AG09319 (cell line): ENCODE data around the gene KCNC1.

Source experiments
- DNase-seq: peaks from one replicate; pipeline ENCODE4 v3.0.0-alpha.2; 2010; ENCODE audit warnings: low read depth; ENCODE audit errors: extremely low read depth
- TF ChIP-seq, protein P1 (sequence below): IDR thresholded peaks from 2 replicates; pipeline ENCODE4 v1.5.1; 2011; ENCODE audit warnings: low read depth, mild to moderate bottlenecking, inconsistent platforms, low read length, moderate library complexity

Gene KCNC1

DNA sequence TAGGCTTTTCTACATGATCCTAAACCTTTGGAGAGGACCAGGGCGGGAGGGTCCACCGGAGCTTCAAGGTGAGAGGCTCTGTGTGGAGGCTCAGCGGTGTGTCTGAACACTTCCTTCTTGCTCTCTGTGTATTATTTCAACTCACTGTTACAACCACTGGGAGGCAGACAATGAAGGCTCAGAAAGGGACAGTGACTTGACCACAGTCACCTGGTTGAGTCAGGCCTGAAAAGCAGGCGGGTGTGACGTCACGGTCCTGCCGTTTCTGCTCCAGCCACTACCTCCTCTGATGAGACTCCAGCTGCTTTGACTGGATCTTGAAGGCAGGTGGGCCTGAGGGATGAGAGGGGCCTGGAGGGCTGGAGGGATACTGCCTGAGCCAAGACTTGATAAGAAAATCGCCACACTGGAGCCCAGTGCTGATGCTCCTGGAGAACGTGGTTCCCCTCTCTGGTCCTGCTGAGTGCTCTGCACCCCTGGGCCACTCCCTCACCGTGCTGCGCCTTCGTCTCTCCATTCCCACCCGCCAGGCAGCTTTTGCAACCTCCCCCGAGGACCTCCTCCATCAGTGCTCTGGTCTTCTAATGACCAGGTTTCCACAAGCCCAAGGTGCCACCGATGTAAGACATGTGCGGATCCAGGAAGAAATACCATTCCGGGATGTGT lies 27.9 kb downstream of the KCNC1 start:
- no peak for DNase-seq
- TF ChIP-seq, protein P1, sequence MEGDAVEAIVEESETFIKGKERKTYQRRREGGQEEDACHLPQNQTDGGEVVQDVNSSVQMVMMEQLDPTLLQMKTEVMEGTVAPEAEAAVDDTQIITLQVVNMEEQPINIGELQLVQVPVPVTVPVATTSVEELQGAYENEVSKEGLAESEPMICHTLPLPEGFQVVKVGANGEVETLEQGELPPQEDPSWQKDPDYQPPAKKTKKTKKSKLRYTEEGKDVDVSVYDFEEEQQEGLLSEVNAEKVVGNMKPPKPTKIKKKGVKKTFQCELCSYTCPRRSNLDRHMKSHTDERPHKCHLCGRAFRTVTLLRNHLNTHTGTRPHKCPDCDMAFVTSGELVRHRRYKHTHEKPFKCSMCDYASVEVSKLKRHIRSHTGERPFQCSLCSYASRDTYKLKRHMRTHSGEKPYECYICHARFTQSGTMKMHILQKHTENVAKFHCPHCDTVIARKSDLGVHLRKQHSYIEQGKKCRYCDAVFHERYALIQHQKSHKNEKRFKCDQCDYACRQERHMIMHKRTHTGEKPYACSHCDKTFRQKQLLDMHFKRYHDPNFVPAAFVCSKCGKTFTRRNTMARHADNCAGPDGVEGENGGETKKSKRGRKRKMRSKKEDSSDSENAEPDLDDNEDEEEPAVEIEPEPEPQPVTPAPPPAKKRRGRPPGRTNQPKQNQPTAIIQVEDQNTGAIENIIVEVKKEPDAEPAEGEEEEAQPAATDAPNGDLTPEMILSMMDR, result no peak

DNA sequence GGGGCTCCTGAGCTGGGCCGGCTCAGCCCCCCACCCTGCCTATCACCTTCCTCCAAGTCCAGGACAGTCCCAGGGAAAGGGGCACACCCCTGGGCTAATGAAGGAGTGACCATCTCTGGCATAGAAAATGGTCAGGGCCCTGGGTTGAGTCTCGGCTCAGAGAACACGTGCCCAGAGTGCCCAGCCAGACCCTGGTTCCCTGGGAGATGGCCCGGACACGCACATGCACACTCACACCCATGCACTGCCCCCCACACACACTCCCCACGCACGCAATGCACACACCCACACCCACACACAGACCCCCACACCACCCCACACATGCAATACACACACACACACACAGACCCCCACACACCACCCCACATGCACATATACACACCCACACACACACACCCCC lies 28.7 kb downstream of the KCNC1 start:
- DNase-seq, result no peak
- TF ChIP-seq, protein P1, result no peak

DNA sequence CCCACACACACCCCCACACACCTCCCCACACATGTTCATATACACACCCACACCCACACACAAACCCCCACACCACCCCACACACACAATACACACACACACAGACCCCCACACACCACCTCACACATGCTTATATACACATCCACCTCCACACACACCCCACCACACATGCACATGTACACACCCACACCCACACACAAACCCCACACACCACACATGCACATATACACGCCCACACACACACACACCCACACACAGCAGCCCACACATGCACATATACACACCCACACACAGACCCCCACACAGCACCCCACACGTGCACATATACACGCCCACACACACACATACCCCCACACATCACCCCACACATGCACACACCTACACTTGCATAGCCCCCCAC lies 29.1 kb downstream of the KCNC1 start:
- no peak for DNase-seq

DNA sequence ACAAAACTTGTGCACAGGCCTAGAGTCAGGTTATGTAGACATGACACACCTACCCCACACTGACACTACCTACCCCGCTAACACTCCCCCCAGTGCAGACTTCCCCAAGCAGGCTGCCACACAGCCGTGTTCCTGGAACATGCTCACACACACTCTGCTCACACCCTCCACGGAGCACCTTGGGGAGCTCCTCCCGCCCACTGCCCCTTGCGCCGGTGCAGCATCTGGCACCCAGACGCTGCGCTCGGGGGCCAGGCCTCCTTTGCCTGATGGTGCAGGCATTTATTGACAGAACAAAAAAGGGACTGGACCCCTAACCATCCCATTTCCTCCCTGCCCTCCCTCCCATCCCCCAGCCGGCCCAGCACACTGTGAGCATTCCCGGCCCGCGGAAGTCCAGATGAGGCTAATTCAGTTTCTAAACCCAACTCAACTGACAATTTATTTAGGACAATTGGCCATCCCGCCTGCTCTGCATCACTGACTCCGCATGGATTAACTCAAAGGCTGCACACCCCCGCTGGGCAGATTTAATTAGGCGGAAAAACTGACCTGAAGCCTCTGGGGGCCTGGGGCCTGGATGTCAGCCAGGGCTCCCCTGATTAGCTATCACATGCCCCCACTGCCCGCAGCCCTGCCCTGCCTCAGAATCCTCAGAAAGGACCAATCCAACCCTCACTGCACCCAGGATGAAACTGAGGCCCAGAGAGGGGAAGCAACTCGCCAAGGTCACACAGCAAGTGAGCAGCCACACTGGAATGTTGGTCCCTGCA lies 30.1 kb downstream of the KCNC1 start:
- TF ChIP-seq, protein P1, result no peak
- DNase-seq, result no peak

More for the DNA sequence above, 29.1 kb downstream of the KCNC1 start:
- TF ChIP-seq, protein P1, result no peak

DNA sequence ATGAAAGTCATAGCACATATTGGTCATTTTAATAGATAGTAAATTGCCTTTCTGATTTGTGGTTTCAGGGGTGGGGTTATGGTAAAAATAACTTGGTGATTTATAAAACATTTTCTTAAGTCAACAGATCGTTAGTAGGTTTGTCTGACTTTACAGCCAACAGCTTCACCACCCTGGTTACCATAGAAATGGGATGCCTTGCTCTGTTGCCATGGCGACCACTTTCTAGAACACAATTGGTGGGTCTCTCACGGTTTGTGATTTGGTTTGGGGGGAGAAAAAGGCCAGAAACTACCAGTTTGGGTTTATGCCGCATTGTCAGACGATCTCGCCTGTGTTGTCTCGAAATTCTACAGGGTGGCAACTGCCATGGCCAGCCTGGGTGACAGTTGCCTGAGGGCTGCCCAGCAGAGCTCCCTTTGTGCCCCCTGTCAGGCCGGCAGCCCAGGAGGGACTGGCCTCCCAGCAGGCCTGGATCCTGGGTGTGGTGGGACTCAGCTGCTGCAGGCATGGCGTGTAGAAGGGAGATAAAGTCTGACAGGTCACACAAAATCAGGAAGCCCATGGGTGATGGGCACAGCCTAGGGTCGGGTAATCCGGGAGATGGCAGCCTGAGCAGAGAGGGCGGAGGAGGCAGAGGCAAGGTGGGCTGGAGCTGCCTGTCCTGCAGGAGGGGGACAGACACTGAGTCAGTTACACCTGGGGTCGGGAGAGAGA lies 30.9 kb downstream of the KCNC1 start:
- TF ChIP-seq, protein P1, result no peak
- DNase-seq, result no peak

DNA sequence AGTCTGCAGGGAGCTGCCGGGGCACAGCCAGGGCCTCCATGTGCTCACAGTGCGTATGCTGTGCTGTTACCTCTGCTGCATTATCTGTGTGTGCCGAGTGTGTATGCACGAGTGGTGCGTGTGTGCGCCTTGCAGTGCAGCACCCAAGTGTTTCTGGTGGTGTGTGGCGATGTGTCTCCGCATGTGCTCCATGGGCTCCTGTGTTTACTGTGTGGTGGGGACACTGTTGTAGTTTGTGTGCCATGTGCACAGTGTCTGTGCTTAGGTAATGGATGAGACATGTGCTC lies 31.4 kb downstream of the KCNC1 start:
- TF ChIP-seq, protein P1, result no peak
- DNase-seq, result no peak

DNA sequence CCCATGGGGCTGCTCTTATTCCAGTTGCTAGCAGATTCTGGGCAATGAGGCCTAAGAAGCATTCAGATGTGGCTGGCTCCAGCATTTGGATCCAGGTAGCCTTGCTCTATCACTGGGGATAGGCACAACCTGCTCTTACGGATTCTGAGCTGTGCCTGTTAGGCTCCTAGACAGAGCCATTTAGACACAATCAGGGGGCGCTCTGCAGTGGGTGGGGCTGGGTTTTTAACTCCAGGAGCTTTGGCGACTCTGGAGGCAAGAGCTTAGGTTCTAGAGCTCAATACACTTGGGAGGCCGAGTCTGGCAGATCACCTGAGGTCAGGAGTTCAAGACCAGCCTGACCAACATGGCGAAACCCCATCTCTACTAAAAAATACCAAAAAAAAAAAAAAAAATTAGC lies 32.0 kb downstream of the KCNC1 start:
- no peak for DNase-seq

More for the DNA sequence above, 32.0 kb downstream of the KCNC1 start:
- TF ChIP-seq, protein P1, result no peak; the same call in 1 of the 2 replicates
